Upper lobe of left lung (tissue), 6 donors: Measurements from ENCODE around the gene AMZ1. TPM values are rescaled to one million over a fixed set of nuclear protein-coding genes. Genes with fewer than 3 reads are reported as not detected.

Experiments
- ATAC-seq, 2 donors: fragments of 200-7000 bp; cut with Tn5 transposase; one replicate each; pipeline ENCODE4 v1.9.1; 2022; ENCODE audit warnings: mild to moderate bottlenecking in 2 of 2, moderate library complexity in 2 of 2; ENCODE audit not compliant: low FRiP score in 2 of 2
- DNase-seq, 2 donors: peaks; one replicate each; pipeline ENCODE4 v3.0.0-alpha.2; 2019 to 2020
- H3K27ac ChIP-seq, 4 donors: fragments of 200-600 bp; sonication (generic); one replicate each; pipeline ENCODE4 v1.5.1; 2016 to 2019
- H3K27me3 ChIP-seq, 4 donors: fragments of 200-600 bp; sonication (generic); one replicate each; pipeline ENCODE4 v1.5.1; 2017 to 2019
- H3K36me3 ChIP-seq, 4 donors: fragments of 200-600 bp; sonication (generic); one replicate each; pipeline ENCODE4 v1.5.1; 2016 to 2019
- H3K4me1 ChIP-seq, 4 donors: fragments of 200-600 bp; sonication (generic); one replicate each; pipeline ENCODE4 v1.5.1; 2018 to 2019
- H3K4me3 ChIP-seq, 4 donors: fragments of 200-600 bp; sonication (generic); one replicate each; pipeline ENCODE4 v1.5.1; 2017 to 2019; ENCODE audit warnings: mild to moderate bottlenecking in 2 of 4, moderate library complexity in 1 of 4
- H3K9me3 ChIP-seq, 4 donors: fragments of 200-600 bp; sonication (generic); one replicate each; pipeline ENCODE4 v1.5.1; 2018 to 2019
- EP300 ChIP-seq, 4 donors: sonication (generic); formaldehyde crosslinking; IDR thresholded peaks; one replicate each; pipeline ENCODE4 v1.5.1; 2017; ENCODE audit warnings: antibody characterized with exemption in 4 of 4, control low read depth in 2 of 4
- POLR2A ChIP-seq, 4 donors: fragments of 450-650 bp; IDR thresholded peaks; one replicate each; pipeline ENCODE4 v1.5.1; 2016 to 2017; ENCODE audit warnings: antibody characterized with exemption in 4 of 4, mild to moderate bottlenecking in 2 of 4
- POLR2AphosphoS5 ChIP-seq, 2 donors: sonication (generic); formaldehyde crosslinking; IDR thresholded peaks; one replicate each; pipeline ENCODE4 v1.5.1; 2017; ENCODE audit warnings: antibody characterized with exemption in 2 of 2
- WGBS, 2 donors: methylation state at CpG; one replicate each; pipeline ENCODE4 v1.1.5; 2017 to 2018; 5-methylcytosine and 5-hydroxymethylcytosine counted together
- total RNA-seq, 6 donors: library from RNA; depleted of rRNA in 4 of 6; stranded (reverse); fragments of >200 nt in 4 of 6; gene quantifications; one replicate each; pipeline versions ENCODE4 v1.1.0 to v1.2.1, GENCODE V29; 2016 to 2021
- TF ChIP-seq, protein P1 (sequence below), 6 experiments: fragments of 450-650 bp in 4 of 6; fragments of 200-600 bp in 2 of 6; sonication (generic) in 2 of 6; IDR thresholded peaks; one replicate each; pipeline ENCODE4 v1.5.1; 2016 to 2019; ENCODE audit warnings: antibody characterized with exemption in 6 of 6
- donor health status: DM: no; HTN: no; CAD: no; lungs with moderate emphysema.
- donor health status: DM: no; HTN: yes; CAD: no; lungs with severe emphysema.

AMZ1 gene
- total RNA-seq, 6 donors from 2014 or later: 0.30 to 16.6 (median 5.3) TPM

DNA sequence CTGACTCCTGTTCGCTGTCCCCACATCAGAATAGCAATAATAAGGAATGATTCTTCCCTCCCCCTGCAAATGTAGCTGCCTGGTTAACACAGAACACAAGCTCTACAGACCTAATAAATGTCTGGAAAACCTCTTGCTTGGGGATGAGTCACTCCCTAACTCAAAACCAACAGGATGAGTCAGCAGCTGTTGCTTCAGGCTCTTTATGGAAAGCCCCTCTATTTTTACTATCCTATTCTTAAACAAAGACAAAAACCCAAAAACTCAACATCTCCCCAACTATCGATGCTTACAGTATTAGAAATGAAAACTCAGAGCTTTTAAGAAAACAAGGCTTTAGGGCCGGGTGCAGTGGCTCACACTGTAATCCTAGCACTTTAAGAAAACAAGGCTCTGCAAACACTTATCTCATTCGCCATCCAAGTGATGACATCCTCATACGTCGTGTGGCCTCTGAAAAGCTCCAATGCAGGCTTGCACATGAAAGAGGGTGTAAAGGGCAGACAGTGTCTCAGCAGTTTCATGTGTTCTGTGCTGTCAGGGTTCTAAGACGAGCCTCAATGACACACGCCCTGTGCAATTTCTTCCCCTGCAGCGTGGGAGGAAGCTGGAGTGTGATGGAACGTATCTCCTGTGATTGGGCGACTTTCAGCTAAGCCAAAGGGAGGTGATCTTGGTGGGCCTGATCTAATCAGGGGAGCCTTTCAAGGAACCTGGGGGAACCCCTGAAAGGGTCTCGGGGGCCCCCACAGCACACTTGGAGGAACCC is 70.1 kb downstream of the AMZ1 start:
- DNase-seq (peak in 1 of 2 donors; percentile 67), ATAC-seq (peak; percentile 71 to 89)
- Histone ChIP-seq H3K4me1 (peaks cover 39 to 49% (median 46%) of the 10 kb centered on the region in 4 donors), H3K27me3 (no peaks in the 10 kb centered on the region), H3K4me3 (no peak overlapping the region), H3K27ac (peak overlapping the region; percentile 64 to 83 (median 74)), H3K9me3 (no peaks in the 10 kb centered on the region), H3K36me3 (peaks cover 0 to 3% (median 0%) of the 10 kb centered on the region in 4 donors)
- 50 to 51% methylated on average over 11 to 12 of the region's 12 CpGs for WGBS, 2 donors
- TF ChIP-seq, protein P1, sequence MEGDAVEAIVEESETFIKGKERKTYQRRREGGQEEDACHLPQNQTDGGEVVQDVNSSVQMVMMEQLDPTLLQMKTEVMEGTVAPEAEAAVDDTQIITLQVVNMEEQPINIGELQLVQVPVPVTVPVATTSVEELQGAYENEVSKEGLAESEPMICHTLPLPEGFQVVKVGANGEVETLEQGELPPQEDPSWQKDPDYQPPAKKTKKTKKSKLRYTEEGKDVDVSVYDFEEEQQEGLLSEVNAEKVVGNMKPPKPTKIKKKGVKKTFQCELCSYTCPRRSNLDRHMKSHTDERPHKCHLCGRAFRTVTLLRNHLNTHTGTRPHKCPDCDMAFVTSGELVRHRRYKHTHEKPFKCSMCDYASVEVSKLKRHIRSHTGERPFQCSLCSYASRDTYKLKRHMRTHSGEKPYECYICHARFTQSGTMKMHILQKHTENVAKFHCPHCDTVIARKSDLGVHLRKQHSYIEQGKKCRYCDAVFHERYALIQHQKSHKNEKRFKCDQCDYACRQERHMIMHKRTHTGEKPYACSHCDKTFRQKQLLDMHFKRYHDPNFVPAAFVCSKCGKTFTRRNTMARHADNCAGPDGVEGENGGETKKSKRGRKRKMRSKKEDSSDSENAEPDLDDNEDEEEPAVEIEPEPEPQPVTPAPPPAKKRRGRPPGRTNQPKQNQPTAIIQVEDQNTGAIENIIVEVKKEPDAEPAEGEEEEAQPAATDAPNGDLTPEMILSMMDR (IDR thresholded peaks at IDR 0.05): no peak
- TF ChIP-seq POLR2A (IDR thresholded peaks at IDR 0.05) (no peak), POLR2AphosphoS5 (IDR thresholded peaks at IDR 0.05) (peak; percentile 26 to 62), EP300 (IDR thresholded peaks at IDR 0.05) (peak in 2 of 4 donors; percentile 34 to 52)

DNA sequence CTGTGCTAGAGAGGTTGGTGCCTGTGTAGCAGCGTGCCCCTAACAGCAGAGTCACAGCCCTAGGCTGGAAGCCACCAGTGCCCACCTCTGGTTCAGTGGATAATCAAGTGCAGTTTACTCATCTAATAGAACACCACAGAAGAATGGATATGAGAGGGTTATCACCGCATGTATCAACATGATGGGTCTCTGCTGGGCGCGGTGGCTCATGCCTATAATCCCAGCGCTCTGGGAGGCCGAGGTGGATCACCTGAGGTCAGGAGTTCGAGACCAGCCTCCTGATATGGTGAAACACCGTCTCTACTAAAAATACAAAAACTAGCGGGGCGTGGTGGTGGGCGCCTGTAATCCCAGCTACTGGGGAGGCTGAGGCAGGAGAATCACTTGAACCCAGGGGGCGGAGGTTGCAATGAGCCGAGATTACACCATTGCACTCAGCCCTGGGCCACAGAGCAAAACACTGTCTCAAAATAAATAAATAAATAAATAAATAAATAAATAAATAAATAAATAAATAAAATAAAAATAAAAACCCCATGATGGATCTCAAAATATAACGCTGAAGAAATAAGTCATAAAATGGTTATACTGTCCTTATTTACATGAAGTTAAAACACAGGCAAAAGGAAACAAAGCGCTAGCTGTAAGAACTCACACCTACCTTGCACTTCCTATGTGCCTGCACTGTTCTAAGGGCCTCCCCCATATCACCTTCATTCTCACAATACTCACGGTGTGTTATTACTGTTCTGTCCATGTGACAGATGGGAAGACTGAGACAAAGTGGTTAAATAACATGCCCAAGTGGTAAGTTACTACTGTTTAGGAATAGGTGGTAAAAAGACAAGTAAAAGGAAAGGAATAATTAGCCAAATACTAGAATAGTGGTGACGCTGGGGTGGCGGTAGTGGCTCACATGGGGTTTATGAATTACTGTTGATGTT is 70.9 kb downstream of the AMZ1 start:
- Histone ChIP-seq H3K4me3 (no peak overlapping the region), H3K27ac (peak overlapping the region; percentile 64 to 83 (median 74)), H3K9me3 (no peaks in the 10 kb centered on the region), H3K4me1 (peaks cover 46 to 57% (median 54%) of the 10 kb centered on the region in 4 donors), H3K36me3 (peaks cover 0 to 3% (median 0%) of the 10 kb centered on the region in 4 donors), H3K27me3 (no peaks in the 10 kb centered on the region)
- no peak for ATAC-seq
- TF ChIP-seq POLR2AphosphoS5 (IDR thresholded peaks at IDR 0.05) (no peak), POLR2A (IDR thresholded peaks at IDR 0.05) (no peak), EP300 (IDR thresholded peaks at IDR 0.05) (no peak)
- TF ChIP-seq, protein P1 (IDR thresholded peaks at IDR 0.05): no peak
- WGBS, 2 donors: 91 to 93% methylated on average over 18 of the region's 18 CpGs
- DNase-seq: no peak

DNA sequence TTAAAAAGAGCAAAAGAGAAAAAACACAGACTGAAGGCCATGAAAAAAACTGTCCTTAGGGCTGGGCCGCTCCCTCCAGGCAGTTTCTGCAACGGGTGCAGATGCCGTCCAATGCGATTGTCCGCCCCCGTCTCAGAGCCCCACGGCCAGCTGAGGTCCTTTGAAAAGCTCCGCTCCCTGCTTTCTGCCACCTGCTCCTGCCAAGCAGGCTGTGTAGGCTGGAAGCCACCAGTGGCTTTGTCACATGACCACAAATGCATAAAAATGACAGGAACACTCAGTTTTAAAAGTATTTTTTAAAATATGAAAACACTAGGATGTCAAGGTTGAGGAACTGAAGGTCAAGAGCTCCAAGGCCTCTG is 71.7 kb downstream of the AMZ1 start:
- no peaks in the 10 kb centered on the region for H3K27me3 ChIP-seq
- peaks cover 47 to 58% (median 54%) of the 10 kb centered on the region in 4 donors for H3K4me1 ChIP-seq
- no peak for ATAC-seq
- peaks cover 0 to 3% (median 0%) of the 10 kb centered on the region in 4 donors for H3K36me3 ChIP-seq
- H3K27ac ChIP-seq: peak overlapping the region in 3 of 4 donors; percentile 32 to 68 (median 41)
- TF ChIP-seq POLR2A (IDR thresholded peaks at IDR 0.05): no peak
- TF ChIP-seq POLR2AphosphoS5 (IDR thresholded peaks at IDR 0.05): no peak
- TF ChIP-seq, protein P1 (IDR thresholded peaks at IDR 0.05): no peak
- no peak for TF ChIP-seq EP300 (IDR thresholded peaks at IDR 0.05)
- H3K4me3 ChIP-seq: no peak overlapping the region
- no peaks in the 10 kb centered on the region for H3K9me3 ChIP-seq
- no peak for DNase-seq
- WGBS, 2 donors: 81% methylated on average over 8 of the region's 8 CpGs

DNA sequence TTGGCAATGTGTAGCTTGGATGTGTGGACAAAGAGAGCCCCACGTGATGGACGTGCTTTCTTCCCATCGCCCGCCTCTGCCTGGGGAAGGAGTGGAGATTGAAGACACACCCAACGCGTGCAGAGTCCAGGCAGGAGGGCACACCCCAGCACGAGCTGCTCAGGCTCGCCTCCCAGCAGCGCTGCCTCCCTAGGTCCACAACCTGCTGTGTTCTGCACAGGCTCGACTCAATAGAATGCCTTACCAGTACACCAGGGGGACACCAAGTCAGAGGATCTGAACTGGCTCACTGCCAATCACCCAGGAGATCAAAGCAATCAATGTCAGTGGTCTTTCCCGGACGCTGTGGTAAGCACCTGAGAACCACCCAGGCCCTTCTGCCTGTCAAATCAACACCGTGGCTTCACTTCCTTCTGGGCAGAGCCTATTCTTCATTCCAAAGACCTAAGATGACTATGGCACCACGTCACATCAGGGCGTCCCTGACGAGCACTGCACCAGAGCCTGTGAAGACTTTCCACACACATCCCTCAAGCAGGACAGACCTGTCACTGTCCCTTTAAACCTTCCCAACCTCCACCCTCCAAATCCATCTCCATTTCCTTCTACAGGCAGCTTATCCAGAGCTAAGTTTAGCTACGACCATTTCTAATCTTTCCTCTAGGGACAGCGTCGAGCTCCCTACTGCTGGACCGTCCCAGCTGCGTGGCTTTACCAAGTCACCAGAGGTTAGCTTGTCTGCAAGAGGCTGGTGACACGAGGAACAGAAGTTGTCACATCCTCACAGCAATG is 72.3 kb downstream of the AMZ1 start:
- H3K4me3 ChIP-seq: no peak overlapping the region
- ATAC-seq: no peak

More for the DNA sequence above, 72.3 kb downstream of the AMZ1 start:
- peak; percentile 59 to 73 for DNase-seq
- H3K27me3 ChIP-seq: no peaks in the 10 kb centered on the region
- peak overlapping the region in 3 of 4 donors; percentile 32 to 68 (median 41) for H3K27ac ChIP-seq
- H3K36me3 ChIP-seq: peaks cover 0 to 3% (median 0%) of the 10 kb centered on the region in 4 donors
- H3K4me1 ChIP-seq: peaks cover 47 to 58% (median 54%) of the 10 kb centered on the region in 4 donors
- H3K9me3 ChIP-seq: no peaks in the 10 kb centered on the region
- WGBS, 2 donors: 46 to 67% methylated on average over 16 to 22 of the region's 22 CpGs
- TF ChIP-seq, protein P1 (IDR thresholded peaks at IDR 0.05): peak in 5 of 6 experiments; percentile 12 to 51 (median 30)
- TF ChIP-seq EP300 (IDR thresholded peaks at IDR 0.05) (no peak), POLR2A (IDR thresholded peaks at IDR 0.05) (peak in 1 of 4 donors; percentile 36)
